Ascending aorta (tissue), 2 donors: ENCODE measurements around the gene AGAP1. TPM values are rescaled to one million over a fixed set of nuclear protein-coding genes. Genes with fewer than 3 reads are reported as not detected.

ENCODE experiments used
- DNase-seq, 2 donors: peaks; one replicate each; pipeline ENCODE4 v3.0.0-alpha.2; 2019; ENCODE audit warnings: low spot score in 2 of 2
- H3K27ac ChIP-seq, 2 donors: fragments of 200-600 bp; sonication (generic); one replicate each; pipeline ENCODE4 v1.5.1; 2016 to 2017; ENCODE audit warnings: mild to moderate bottlenecking in 1 of 2
- H3K27me3 ChIP-seq: fragments of 200-600 bp; sonication (generic); one replicate; pipeline ENCODE4 v1.5.1; 2017
- H3K36me3 ChIP-seq, 2 donors: fragments of 200-600 bp; sonication (generic); one replicate each; pipeline ENCODE4 v1.5.1; 2016
- H3K4me1 ChIP-seq, 2 donors: fragments of 200-600 bp; sonication (generic); one replicate each; pipeline ENCODE4 v1.5.1; 2016 to 2017; ENCODE audit warnings: mild to moderate bottlenecking in 1 of 2
- H3K4me3 ChIP-seq, 2 donors: fragments of 200-600 bp; sonication (generic); one replicate each; pipeline ENCODE4 v1.5.1; 2016 to 2017; ENCODE audit warnings: mild to moderate bottlenecking in 1 of 2
- H3K9me3 ChIP-seq, 2 donors: fragments of 200-600 bp; sonication (generic); one replicate each; pipeline ENCODE4 v1.5.1; 2016
- intact Hi-C: fragments of 100-400 bp; cut with DNase I; formaldehyde crosslinking; loops from one replicate; pipeline ENCODE4 v1.15.1; 2023
- total RNA-seq: library from RNA; depleted of rRNA; stranded (reverse); fragments of >200 nt; gene quantifications from one replicate; pipeline ENCODE4 v1.1.0, GENCODE V29; 2016
- TF ChIP-seq, protein P1 (sequence below), 3 experiments: fragments of 200-600 bp in 2 of 3; fragments of 450-650 bp in 1 of 3; sonication (generic) in 2 of 3; IDR thresholded peaks; one replicate each; pipeline ENCODE4 v1.5.1; 2016 to 2019; ENCODE audit warnings: antibody characterized with exemption in 3 of 3, mild to moderate bottlenecking in 1 of 3, moderate library complexity in 1 of 3

The AGAP1 gene
- total RNA-seq, 1 donor from 2014 or later: 19.7 TPM

- Histone ChIP-seq H3K27ac (no peak overlapping the region), H3K4me3 (no peak overlapping the region), H3K4me1 (no peaks in the 10 kb centered on the region), H3K9me3 (no peaks in the 10 kb centered on the region), H3K36me3 (no peaks in the 10 kb centered on the region), H3K27me3 (no peaks in the 10 kb centered on the region)
- intact Hi-C loops: no loop called here
- TF ChIP-seq, protein P1, sequence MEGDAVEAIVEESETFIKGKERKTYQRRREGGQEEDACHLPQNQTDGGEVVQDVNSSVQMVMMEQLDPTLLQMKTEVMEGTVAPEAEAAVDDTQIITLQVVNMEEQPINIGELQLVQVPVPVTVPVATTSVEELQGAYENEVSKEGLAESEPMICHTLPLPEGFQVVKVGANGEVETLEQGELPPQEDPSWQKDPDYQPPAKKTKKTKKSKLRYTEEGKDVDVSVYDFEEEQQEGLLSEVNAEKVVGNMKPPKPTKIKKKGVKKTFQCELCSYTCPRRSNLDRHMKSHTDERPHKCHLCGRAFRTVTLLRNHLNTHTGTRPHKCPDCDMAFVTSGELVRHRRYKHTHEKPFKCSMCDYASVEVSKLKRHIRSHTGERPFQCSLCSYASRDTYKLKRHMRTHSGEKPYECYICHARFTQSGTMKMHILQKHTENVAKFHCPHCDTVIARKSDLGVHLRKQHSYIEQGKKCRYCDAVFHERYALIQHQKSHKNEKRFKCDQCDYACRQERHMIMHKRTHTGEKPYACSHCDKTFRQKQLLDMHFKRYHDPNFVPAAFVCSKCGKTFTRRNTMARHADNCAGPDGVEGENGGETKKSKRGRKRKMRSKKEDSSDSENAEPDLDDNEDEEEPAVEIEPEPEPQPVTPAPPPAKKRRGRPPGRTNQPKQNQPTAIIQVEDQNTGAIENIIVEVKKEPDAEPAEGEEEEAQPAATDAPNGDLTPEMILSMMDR (IDR thresholded peaks at IDR 0.05): no peak
- DNase-seq: no peak
Measured at GRCh38 chr2:235584638-235585007, 90.8 kb downstream of the AGAP1 start.

DNA sequence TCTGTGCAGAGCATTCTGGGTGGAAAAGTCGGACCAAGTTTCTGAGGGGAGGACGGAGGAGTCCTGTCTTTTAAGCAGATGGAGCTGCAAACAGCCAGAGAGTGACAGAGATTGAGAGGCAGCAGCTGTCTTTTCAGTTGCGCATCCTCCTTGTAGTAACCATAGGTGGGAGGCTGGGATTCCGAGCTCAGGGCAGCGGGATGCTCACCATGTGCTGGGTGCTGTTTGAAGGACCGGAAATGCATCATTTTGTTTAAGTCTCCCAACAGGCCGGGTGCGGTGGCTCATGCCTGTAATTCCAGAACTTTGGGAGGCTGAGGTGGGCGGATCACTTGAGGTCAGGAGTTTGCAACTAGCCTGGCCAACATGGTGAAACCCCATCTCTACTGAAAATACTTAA is 93.4 kb downstream of the AGAP1 start:
- Histone ChIP-seq H3K27ac (no peak overlapping the region), H3K27me3 (no peaks in the 10 kb centered on the region), H3K4me3 (no peak overlapping the region), H3K36me3 (no peaks in the 10 kb centered on the region), H3K4me1 (no peaks in the 10 kb centered on the region), H3K9me3 (no peaks in the 10 kb centered on the region)
- intact Hi-C loops: no loop called here
- DNase-seq: no peak
- TF ChIP-seq, protein P1 (IDR thresholded peaks at IDR 0.05): no peak

GRCh38 chr2:235588750-235589149 is 94.9 kb downstream of the AGAP1 start:
- DNase-seq: no peak
- TF ChIP-seq, protein P1 (IDR thresholded peaks at IDR 0.05): no peak
- Histone ChIP-seq H3K27me3 (no peaks in the 10 kb centered on the region), H3K27ac (no peak overlapping the region), H3K36me3 (no peaks in the 10 kb centered on the region), H3K9me3 (no peaks in the 10 kb centered on the region), H3K4me3 (no peak overlapping the region), H3K4me1 (no peaks in the 10 kb centered on the region)
- intact Hi-C loops: no loop called here

- no peak overlapping the region for H3K27ac ChIP-seq
- DNase-seq: no peak
- no peak overlapping the region for H3K4me3 ChIP-seq
- intact Hi-C loops: loop anchor here (5.0 to 10.0 kb wide), 3 partner anchors 96 to 1039 kb away; partner anchors contain the start of gene AGAP1
- no peaks in the 10 kb centered on the region for H3K36me3 ChIP-seq
- H3K27me3 ChIP-seq: no peaks in the 10 kb centered on the region
- H3K9me3 ChIP-seq: no peaks in the 10 kb centered on the region
- H3K4me1 ChIP-seq: no peaks in the 10 kb centered on the region
- TF ChIP-seq, protein P1 (IDR thresholded peaks at IDR 0.05): no peak
Measured at GRCh38 chr2:235591231-235591730, 97.4 kb downstream of the AGAP1 start.

DNA sequence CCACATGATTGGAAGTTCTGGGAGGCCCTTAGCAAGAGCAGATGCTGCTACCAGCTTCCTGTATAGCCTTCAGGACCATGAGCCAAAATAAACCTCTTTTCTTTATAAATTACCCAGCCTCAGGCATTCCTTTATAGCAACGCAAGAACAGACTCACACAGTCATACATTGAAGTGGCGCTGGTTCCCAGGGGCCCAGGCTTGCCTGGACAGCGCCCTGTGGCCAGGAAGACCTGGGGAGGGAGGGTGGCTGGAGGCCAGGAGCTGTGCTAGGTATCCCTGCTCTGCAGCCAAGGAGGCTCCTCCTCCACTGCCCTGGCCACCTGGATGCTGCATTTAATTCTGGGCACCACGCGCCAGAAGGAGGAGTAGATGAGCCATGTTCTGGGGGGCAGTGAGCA is 98.1 kb downstream of the AGAP1 start:
- TF ChIP-seq, protein P1 (IDR thresholded peaks at IDR 0.05): no peak
- Histone ChIP-seq H3K27me3 (no peaks in the 10 kb centered on the region), H3K9me3 (no peaks in the 10 kb centered on the region), H3K27ac (no peak overlapping the region), H3K4me1 (no peaks in the 10 kb centered on the region), H3K36me3 (no peaks in the 10 kb centered on the region), H3K4me3 (no peak overlapping the region)
- DNase-seq: no peak
- intact Hi-C loops: loop anchor here (5.0 to 10.0 kb wide), 3 partner anchors 97 to 1040 kb away; partner anchors contain the start of gene AGAP1

- Histone ChIP-seq H3K27ac (no peak overlapping the region), H3K27me3 (no peaks in the 10 kb centered on the region), H3K4me1 (no peaks in the 10 kb centered on the region), H3K4me3 (no peak overlapping the region), H3K36me3 (no peaks in the 10 kb centered on the region), H3K9me3 (no peaks in the 10 kb centered on the region)
- TF ChIP-seq, protein P1 (IDR thresholded peaks at IDR 0.05): no peak
- DNase-seq: no peak
- intact Hi-C loops: loop anchor here (5.0 to 10.0 kb wide), 3 partner anchors 98 to 1040 kb away; partner anchors contain the start of gene AGAP1
Measured at GRCh38 chr2:235592430-235592829, 98.6 kb downstream of the AGAP1 start.
